COLO668 (cell line): ENCODE measurements around the gene ZSCAN2.
"Not testable (repeated sequence)": the region's sequence is repeated elsewhere in the genome, so short reads cannot be mapped to it uniquely, and the experiment has no call there.

ENCODE experiments used
- DNase-seq: peaks from one replicate; lab custom pipeline; 2025; ENCODE audit not compliant: unreplicated experiment; lab: John Stamatoyannopoulos, UW

ZSCAN2 gene

DNA sequence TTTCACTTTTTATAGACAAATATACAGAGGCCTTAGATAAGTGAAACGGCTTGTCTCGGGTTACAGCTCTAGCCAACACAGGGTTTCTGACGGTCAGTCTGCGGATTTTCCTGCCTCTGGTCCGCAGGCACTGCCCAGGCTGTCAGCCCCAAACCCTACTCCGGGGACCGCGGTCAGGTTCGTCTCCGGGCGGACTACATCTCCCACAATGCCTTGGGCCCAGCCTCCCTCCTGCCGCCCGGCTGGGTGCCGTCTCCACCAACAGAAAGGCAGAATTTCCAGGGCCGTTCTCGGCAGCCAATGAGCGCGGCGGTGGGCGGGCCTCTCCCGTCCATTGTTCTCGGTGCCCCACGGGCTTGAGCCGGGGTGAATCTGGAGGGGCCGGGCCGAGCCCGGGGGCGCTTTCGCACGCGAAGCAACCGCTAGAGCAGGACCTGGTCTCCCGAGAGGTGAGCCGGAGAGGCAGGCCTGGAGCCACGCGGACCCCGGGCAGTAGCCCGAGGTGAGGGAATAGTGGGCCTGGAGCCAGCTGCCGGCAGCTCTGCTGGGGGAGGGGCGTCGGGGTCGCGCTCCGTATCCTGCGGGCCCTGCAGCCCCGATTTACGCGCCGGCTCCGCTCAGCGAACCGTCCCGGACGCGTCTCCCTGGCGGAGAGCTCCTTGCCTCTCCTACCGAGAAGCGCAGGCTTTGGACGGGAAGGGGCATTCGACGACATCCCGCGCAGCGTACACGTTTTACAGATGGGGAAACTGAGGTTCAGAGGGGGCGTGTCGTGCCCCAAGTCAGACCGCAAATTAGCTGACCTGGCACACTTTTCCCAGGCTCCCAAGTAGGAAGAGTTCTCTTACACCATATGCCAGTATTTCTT, at the start of gene ZSCAN2:
TSS of gene ZSCAN2 (plus strand) at position 323 of the 868 bp plus-strand sequence. CDS start 2,919 bp downstream, outside the sequence.
- DNase-seq = peak; percentile 95

DNA sequence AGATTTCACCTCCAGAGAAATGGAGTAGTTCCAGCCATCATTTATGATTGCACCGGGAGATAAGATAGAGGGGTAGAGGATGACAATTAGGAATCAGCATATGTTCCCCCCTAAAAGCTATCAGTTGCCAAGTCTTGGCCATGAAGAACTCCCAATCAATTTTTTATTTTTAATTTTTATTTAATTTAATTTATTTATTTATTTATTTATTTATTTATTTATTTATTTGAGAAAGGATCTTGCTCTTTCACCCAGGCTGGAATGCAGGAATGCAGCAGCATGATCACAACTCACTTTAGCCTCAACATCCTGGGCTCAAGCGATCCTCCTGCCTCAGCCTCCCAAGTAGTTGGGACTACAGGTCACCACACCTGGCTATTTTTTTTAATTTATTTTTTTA, 49.2 kb upstream of the ZSCAN2 start:
- not testable (repeated sequence) for DNase-seq

DNA sequence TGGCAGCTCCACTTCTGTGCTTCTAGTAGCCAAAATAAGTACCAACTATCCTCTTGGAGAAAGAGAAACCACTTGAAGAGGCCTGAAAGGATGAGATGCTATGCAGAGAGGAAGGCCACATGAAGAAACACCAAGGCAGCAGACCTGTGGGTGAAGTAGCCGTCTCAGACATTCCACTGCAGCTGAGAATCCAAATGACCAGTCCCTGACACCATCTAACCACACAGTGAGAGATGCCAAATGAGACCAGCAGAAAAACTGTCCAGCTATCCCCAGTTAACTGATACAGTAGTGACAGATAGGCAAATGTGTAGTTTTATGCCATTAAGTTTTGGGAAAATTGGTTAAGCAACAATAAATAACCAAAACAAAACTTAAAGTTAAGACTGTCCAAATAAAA, 47.9 kb upstream of the ZSCAN2 start:
- DNase-seq = no peak

DNA sequence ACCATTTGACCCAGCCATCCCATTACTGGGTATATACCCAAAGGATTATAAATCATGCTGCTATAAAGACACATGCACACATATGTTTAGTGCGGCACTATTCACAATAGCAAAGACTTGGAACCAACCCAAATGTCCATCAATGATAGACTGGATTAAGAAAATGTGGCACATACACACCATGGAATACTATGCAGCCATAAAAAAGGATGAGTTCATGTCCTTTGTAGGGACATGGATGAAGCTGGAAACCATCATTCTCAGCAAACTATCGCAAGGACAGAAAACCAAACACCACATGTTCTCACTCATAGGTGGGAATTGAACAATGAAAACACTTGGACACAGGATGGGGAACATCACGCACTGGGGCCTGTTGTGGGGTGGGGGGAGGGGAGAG, 44.1 kb upstream of the ZSCAN2 start:
- DNase-seq = not testable (repeated sequence)

DNA sequence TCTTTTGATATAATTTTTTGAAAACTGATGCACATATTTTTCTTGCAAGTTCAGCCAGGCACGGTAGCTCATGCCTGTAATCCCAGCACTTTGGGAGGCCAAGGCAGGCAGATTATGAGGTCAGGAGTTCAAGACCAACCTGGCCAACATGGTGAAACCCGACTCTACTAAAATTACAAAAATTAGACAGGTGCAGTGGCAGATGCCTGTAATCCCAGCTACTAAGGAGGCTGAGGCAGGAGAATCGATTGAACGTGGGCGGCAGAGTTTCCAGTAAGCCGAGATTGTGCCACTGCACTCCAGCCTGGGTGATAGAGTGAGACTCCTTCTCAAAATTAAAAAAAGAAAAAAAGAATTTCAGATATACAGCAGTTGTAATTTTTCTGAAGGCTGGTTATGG, 32.8 kb upstream of the ZSCAN2 start:
- not testable (repeated sequence) for DNase-seq

DNA sequence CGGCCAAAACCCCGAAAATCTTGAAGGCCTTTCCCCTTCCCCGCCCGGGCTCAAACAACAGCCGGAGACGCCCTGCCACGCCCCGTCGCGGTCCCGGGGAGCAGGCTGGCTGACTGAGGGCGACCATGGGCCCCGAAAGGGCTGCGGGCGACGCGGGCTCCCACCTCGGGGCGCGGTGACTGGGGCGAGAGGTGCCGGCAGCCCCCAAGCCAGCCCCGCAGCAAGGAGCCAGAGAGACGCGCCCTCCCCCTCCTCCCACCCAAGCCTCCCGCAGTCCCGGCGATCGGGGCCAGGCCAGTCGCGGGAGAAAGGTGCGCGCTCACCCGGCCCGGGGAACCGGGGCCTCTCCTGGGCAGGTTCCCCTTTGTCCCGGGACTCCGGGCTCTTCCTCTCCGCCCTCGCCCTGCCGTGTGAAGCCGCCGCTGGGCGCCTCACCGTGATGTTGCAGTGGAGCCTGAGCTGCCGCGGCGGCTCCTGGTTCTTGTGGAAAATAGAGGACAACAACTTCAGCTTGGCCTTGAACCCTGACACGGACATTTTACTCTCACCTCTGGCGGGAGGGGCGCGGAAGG, 30.6 kb upstream of the ZSCAN2 start:
- DNase-seq = peak; percentile 39

DNA sequence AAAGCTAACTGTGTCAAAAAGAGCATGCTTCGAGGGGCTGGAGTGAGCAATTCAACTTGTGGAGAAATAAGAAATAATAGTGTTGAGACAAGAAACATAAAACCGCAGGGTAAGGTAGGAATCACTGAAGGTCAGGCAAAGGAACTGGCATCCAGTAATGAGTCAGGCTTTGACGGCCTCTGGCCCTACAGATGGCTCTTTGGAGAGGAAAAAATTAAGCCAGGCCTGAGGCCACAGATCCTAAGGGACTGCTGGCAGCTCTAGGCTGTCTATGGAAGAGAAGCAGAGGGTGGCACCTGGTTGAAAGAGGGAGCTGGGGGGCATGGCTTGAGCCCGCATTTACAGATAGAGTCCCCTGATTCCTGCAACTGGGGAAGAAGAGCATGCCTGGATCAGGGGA, 28.6 kb upstream of the ZSCAN2 start:
- DNase-seq = no peak

DNA sequence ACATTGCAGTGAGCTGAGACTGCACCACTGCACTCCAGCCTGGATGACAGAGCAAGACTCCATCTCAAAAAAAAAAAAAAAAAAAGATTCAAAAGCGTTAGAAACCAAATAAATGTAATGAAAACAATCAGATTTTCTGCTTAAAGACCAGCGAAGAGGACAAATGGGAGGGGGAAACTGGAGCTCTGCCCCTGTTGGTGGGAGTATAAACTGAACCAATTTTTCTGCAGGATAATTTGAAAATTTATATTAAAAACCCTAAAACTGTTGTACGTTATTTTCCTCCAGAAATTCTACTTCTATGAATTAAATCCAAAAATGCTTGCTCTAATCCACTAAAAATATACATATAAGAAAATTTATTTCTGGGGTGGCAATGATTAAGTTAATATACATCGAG, 25.3 kb upstream of the ZSCAN2 start:
- DNase-seq = no peak

DNA sequence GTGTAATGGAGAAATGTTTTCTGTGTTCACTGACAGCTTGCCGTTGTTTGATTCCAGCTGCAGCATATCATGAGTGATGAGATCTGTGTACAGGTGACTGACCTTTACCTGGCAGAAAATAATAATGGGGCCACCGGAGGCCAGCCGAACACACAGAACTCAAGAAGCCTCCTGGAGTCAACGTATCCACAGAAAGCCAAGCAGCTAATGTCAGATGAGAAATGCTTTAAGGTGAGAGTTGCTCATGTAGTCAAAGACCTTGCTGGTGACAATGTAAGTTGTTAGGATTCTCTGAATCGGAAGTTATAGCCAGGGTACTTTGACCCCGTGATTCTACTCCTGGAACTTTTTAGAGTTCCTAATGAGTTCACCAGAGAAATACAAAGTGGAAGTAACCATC, 22.9 kb upstream of the ZSCAN2 start:
- not testable (repeated sequence) for DNase-seq

DNA sequence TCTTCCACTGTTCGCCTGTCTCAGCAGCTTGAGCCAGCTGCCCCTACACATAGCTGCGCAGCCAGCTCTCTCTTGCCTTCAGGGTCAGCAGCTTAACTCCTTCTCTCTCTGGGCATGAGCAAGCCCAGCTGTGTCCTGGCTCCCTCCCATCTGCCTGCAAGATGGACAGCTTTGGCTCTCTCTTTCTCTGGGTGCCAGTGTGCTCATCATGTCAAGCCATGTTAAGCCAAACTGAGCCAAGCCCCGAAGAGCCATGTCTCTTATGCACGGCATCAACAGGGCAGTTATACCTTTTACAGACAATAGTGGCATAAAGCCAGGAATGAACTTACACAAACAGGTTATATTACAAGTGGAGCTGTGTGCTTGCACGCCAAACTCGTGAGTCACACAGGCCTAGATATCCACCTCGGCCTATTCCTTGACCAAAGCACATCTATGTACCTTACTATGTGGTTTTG, 21.5 kb upstream of the ZSCAN2 start:
- DNase-seq = peak; percentile 10

DNA sequence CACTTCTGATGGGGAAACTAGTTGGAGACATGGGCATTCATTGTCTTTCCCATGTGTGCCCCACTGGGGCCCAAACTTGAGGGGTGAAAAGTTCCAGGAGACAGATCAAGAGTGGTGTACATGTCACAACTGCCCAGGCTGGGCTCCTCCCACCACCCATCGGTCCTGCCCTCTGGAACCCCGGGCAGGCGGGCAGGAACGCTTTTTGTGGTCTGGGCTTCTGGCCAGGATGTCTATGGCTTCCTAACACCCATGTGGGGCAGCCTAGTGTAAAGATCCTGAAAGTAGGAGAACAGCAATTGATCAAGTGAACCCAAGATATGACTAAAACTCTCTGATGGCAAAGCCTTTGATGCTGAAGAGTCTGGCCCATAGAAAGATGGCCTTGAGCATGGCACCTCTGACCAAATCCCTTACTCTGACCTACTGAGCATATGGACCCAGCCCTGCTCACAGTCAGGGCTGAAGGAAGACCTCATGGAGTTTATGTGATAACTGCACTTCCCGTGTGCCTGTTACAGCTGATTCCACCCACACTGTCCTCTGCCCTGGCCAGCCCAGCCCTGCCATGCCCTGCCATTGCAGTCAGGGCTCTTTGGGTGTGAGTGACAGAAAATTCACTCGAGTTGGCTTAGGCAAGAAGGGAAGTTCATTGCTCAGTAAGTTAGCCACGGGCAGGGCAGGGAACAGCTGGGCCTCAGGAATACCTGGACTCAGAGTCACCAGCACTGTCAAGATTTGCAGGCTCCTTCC, 19.0 kb upstream of the ZSCAN2 start:
- not testable (repeated sequence) for DNase-seq

DNA sequence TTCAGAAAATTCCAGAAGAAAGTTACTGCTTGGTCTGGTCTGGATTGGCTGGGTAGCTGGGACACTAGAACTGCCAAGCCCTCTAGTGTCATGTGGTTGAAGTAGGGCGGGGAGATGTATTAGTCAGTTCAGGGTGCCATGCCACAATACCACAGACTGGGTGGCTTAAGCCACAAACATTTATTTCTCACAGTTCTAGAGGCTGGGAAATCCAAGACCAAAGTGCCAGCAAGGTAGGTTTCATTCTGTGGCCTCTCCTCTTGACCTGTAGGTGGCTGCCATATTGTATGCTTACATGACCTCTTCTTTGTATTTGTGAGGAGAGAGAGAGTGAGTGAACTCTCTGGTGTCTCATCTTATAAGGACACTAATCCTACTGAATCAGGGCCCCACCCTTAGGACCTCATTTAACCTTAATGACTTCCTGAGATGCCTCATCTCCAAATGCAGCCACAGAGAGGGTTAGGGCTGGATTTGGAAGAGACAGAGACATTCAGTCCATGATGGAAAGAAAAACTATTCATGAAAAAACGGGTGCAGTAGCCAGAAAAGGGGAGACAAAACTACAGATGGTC, 18.1 kb upstream of the ZSCAN2 start:
- no peak for DNase-seq

DNA sequence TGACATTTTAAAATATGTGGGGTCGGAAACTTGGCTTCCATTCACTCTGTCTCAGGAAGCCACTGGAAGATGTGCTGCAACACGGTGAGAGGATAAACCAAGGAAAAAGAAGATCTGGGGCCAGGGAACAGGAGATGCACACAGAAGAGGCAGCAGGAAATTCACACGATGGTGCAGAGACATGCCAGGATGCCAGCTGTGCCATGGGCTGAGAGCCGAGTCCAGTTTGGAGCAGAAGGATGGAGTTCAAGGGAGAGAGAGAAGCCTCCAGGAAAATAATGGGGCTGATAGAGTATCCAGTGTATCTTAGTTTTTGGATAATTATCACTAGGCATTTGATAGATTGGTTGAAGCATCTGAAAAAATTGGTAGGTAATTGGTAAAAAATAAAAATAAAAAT, 16.9 kb upstream of the ZSCAN2 start:
- DNase-seq = not testable (repeated sequence)

DNA sequence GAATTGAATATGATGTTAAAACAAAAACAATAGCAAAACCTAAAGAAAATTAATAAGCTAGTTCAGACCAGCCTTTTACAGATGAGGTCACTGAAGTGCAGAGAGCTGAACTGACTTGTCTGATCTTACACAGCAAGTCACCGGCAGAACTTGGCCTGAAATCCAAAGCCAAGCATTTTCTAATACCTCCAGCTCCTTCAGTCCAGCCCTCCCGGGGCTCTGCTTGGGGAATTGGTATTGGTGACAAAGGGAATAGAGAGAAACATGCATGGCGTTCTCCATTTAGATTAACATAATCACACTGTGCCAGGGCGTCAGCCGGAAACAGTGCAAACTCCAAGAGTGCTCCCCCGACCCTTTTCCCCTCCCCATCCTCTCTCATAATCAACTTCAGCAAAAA, 14.1 kb upstream of the ZSCAN2 start:
- DNase-seq = no peak

DNA sequence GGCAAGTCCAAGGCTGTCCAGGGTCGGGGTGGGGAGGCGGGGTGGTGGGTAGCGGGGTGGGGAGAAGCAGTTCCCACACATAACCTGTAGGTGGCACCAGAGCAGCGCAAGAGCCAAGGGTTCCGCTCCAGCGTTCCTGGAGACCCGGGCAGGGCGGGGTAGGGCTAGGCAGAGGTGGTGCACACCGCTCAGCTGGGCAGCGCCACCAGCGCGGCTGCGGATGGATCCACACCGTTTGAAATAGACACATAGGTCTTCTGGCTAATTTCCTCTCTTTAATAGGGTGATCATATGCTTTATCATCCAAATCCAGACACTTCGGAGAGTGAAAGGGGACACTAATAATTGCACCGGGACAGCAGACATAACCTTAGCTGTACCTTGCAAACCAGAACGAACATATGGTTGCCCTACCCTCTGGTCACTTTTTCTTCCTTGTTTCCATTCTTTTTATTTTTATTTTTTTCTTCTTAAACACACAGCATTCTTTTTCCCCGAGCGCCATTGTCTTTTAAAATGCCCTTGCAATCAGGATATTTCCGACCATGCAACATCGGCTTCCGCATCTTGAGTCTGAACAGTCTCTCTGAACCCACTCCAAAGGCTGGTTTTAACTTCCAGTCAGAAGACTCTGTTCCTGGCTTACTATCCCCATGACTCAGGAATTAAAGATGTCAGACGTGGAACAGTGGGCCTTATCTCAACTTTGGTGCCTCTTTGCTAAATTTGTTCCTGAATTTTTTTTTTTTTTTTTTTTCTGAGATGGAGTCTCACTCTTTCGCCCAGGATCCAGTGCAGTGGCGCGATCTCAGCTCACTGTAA, 12.5 kb upstream of the ZSCAN2 start:
- DNase-seq = peak; percentile 91

DNA sequence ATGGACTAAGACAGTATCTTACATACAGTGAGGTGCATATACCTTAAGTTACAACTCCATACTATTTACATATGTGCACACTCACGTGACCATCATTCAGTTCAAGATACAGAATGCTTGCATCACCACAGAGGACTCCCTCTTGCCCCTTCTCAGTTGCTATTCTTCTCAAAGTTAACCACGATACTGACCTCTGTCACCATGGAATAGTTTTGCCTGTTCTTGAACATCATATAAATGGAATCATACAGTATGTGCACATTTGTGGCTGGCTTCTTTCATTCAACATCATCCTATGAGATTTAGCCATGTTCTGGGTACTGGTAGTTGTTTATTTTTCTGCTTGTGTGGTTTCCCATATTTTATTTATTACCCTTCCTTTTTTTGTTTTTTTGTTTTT, 10.4 kb upstream of the ZSCAN2 start:
- DNase-seq = no peak

DNA sequence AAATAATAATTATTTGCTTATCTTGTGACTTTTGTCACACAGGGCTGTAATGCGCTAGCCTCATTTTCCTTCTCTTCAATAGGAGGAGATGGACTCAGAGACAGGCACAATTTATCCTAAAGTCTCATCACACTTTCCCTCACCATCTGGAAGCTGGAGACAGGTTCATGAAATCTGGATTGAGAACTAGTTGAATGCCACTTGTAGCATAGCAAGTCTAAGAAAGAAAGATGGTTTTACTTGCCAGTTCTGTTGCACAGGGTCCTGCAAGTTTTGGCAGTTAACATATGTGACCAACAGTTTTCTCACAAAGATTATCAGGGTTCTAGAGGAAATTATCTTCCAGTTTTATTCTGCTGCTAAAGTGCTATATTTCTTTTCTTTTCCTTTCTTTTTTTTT, 9.0 kb upstream of the ZSCAN2 start:
- DNase-seq = no peak

DNA sequence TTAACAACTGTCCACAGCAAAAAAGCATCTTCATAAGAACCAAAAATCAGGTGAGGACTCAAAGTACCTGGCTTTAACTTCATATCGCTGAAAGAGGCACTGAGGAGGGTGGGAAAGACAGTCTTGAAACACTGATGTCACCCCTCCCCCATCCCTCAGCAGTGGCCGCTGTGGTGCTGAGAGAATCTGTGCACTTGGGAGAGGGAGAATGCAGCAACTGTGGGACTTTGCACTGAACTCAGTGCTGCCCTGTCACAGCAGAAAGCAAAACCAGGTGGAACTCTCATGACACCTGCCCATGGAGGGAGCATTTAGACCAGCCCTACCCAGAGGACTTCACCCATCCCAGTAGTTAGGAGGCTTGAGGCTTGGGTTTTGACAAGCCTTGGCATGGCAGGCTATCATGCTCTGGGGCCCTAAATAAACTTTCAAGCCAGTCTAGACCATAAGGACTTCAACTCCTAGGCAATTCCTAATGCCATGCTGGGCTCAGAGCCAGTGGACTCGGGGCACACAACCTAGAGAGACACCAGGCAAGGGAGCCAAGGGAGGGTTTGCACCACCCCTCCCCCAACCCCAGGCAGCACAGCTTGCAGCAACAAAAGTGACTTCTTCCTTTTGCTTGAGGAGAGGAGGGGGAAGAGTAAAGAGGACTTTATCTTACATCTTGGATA, 6.1 kb upstream of the ZSCAN2 start:
- no peak for DNase-seq

DNA sequence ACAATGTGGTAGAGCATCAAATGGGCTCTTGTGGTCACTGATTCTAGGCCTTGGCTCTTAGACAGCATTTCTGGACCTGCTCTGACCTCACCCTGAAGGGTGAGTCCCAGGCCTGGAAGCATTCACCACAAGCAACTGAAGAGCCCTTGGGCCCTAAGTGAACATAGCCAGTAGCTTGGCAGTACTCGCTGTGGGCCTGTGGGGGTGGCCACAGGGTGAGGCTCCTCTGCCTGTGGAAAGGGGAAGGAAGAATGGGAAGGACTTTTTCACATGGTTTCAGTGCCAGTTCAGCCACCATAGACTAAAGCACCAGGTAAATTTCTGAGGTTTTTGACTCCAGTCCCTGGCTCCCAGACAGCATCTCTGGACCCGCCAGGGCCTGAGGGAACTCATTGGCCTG, 5.1 kb upstream of the ZSCAN2 start:
- DNase-seq = no peak

DNA sequence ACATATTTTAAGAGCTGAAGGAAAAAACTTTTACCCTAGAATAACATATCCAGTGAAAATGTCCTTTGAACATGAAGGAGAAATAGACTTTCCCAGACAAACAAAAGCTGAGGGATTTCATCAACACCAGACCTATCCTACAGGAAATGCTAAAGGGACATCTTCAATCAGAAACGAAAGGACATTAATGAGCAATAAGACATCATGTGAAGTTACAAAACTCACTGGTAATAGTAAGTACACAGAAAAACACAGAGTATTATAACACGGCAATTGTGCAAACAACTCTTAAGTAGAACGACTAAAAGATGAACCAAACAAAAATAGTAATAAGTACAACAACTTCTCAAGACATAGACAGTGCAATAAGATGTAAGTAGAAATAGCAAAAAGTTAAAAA, 3.5 kb upstream of the ZSCAN2 start:
- no peak for DNase-seq
